Erythroblast (primary cell): ENCODE data around the gene TBRG4.

Experiments used
- DNase-seq, 2 experiments: peaks; one replicate each; lab custom pipeline; 2025; lab: John Stamatoyannopoulos, UW
- GATA1 ChIP-seq: IDR thresholded peaks from 2 replicates; pipeline ENCODE4 v1.6.1; 2011; ENCODE audit warnings: low read depth, mild to moderate bottlenecking, control low read depth, low read length, moderate library complexity
- POLR2A ChIP-seq: IDR thresholded peaks from 2 replicates; pipeline ENCODE4 v1.6.1; 2011; ENCODE audit warnings: mild to moderate bottlenecking, low read length

The TBRG4 gene

DNA sequence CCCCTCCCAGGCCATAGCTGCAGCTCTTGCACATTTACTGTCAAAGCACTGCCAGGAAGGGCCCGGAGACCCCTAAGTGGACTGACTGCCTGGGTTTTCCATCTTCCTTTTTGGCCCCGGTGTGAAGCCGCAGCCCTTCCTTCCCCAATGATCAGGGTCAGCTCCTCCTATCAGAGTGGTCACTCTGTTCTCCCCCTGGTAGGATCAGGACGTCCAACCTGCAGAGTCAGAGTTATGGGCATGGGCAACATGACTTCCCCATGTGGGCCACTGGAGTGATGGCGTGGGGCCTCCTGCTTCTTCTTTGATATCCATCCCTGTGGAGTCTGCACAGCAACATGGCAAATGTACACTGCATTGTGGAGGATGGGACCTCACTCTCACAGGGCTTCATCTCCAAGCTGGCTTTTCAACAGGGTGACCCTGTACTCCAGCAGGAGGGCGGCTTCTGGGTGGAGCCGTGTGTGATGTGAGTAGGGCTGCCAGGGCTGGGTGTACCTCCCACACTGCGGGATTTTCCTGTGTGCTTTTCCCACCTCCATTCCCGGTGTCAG is 39.7 kb upstream of the TBRG4 start:
- TF ChIP-seq GATA1 (no peak), POLR2A (no peak)

GRCh38 chr7:45150199-45150598 is 38.7 kb upstream of the TBRG4 start:
- no peak for TF ChIP-seq POLR2A
- TF ChIP-seq GATA1 = no peak
- no peak for DNase-seq

More for the DNA sequence above, 39.7 kb upstream of the TBRG4 start:
- no peak for DNase-seq

GRCh38 chr7:45149606-45150005 is 38.1 kb upstream of the TBRG4 start:
- TF ChIP-seq POLR2A = no peak
- TF ChIP-seq GATA1 = no peak

DNA sequence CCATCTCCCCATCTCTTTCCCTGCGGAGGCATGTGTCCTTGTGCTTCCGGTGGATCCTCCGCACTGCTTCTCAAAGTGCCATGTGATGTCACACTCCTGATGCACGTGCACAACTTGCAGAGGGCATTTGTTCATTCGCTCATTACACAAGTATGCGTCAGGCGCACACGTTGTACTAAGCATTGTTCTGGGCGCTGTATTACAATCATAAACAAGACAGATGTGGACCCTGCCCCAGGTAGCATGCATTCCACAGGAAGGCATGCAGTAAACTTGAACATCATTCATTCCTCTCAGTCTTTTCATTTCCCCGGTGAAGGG is 37.1 kb upstream of the TBRG4 start:
- TF ChIP-seq POLR2A = no peak
- TF ChIP-seq GATA1 = no peak
- no peak for DNase-seq

More at GRCh38 chr7:45149606-45150005, 38.1 kb upstream of the TBRG4 start:
- DNase-seq = no peak

DNA sequence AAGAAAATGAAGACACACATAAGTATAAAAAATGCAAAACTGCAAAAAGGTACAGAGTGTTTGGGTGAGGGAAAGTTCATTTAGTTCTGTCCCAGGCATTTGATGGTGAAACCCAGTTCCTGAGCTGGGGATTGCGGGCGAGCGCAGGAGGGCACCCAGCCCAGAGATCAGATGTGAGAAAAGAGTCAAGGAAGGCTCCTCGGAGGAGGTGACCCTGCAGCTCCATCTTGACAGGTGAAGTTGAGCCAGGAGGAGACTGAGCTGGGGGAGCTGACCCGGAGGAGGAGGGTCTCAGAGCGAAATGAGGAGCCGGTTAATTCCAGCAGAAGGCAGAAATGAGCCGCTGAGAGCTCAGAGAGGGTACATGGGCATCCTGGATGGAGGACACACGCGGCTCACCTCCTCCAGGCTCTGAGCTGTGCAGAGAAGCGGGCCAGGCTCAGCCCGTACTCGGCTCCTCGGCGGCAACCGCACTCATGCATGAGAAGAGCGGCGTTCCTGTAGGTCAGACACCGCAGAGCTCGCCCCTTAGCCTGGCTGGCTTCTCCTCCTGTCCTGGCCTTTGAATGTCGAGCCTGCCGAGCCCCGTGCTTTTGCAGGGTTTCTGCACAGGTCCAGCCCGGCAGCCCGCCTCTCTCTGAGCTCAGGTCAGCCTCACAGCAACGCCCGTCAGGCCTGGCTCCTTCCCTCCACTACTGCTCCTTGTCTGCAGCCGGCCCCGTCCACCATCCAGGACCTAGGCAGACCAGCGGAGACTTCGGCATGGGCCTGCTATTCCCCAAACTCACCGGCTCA is 36.6 kb upstream of the TBRG4 start:
- no peak for DNase-seq

GRCh38 chr7:45146531-45147379 is 35.3 kb upstream of the TBRG4 start:
- no peak for DNase-seq
- no peak for TF ChIP-seq POLR2A
- TF ChIP-seq GATA1 = no peak

More for the DNA sequence above, 36.6 kb upstream of the TBRG4 start:
- TF ChIP-seq POLR2A (no peak), GATA1 (no peak)

- no peak for DNase-seq
These were observed 34.4 kb upstream of the TBRG4 start for GRCh38 chr7:45145881-45146280.

GRCh38 chr7:45143616-45144015 is 32.1 kb upstream of the TBRG4 start:
- DNase-seq = no peak
- TF ChIP-seq GATA1 = no peak
- no peak for TF ChIP-seq POLR2A

More at GRCh38 chr7:45145881-45146280, 34.4 kb upstream of the TBRG4 start:
- TF ChIP-seq POLR2A (no peak), GATA1 (no peak)

GRCh38 chr7:45140827-45141226 is 29.3 kb upstream of the TBRG4 start:
- DNase-seq = no peak

DNA sequence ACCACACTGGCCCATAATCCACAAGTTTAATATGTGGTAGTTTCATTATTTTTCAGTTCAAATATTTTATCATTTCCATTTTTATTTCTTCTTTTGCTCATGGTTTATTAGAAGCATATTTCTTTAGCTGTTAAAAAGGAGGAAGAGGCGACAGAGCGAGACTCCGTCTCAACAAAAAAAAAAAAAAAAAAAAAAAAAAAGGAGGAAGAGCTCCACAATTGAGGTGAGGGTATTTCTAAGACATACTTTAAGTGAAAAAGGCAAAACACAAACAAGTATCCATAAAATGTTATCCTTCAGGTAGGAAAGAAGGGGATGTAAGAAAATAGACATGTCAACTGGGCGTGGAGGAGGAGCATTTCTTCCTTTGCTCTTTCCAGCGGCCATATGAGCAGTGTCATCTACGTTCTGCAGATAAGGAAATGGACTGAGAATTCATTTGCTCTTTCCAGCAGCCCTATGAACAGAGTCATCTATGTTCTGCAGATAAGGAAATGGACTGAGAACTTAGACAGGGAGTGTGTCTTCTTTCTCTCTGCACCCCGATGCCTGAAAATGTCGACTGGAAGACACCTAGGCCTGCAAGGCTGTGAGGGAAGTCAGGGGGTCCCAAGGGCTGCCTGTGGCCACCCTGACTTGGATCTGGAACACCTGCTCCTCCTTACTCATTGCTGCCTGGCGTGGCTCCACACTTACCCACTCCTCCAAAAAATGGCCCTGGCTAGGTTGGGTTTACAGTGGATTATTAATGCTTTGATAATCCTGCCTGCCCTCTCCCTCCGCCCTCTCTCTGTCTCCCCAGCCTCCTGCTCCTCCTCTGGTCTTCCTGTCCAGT is 27.2 kb upstream of the TBRG4 start:
- TF ChIP-seq GATA1 (no peak), POLR2A (peak; percentile 26)

More at GRCh38 chr7:45140827-45141226, 29.3 kb upstream of the TBRG4 start:
- TF ChIP-seq GATA1 (no peak), POLR2A (no peak)

DNA sequence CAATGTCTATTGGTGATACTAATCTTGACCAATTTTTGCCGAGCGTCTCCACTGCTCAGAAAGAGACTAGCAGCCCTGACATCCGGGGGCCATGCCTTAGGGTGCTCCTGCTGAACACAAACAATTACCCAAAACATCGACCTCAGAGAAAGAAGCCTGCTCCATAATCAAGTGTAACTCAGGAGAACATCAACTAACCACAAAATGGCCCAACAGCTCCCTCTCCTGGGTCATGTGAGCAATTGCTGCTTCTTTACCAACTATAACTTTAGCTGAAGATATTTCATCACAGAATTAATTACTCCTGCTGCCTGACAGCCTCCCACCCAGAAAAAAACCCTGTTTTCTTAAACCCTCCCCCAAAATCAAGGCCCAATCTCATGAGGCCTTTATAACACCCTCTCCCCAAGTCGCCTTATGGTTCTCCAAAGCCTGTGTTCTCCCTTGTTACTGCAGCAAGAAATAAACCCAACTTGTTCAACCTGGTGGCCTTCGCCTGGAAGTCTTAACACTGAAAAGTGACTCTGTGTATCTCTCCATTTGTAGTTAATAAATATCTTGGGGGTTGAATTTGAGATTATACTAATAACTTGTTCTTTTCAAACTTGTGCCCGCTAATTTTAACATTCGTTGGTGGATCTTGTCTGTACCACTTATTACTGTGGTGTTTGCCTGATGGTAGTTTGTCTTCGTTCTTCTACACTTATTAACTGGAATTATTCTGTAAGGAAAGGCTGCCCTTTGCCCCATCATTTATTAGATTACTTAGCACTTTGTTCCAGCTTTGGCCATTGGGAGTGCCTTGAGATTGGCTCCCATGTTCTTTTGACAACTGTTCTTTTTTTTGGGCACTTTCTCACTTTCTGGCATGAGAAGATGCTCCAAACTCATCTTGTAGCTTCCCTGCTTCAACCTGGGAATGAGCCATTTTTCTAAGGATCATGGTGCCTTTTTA is 24.9 kb upstream of the TBRG4 start:
- peak; percentile 79 to 89 for DNase-seq
- TF ChIP-seq POLR2A (no peak), GATA1 (no peak)

More for the DNA sequence above, 27.2 kb upstream of the TBRG4 start:
- DNase-seq = peak; percentile 74 to 78

GRCh38 chr7:45133877-45134276 is 22.4 kb upstream of the TBRG4 start:
- DNase-seq = no peak
- TF ChIP-seq GATA1 (no peak), POLR2A (no peak)

DNA sequence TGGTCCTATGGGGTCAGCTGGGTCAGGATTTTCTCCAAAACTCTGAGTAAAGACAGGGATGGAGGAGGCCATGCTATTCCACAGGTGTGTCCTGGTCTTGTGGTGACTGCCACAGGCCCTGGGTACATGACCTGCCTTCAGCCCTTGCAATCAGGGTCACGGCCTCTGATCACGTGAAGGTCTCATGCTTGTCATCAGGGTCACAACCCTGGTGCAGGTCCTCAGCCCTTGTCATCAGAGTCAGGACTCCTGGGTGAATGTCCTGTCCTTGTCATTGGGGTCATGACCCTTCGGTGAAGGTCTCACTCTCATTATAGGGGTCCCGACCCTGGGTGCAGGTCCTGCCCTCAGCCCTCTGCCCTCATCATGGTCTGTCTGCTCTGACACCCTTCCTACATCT is 21.9 kb upstream of the TBRG4 start:
- no peak for TF ChIP-seq GATA1
- TF ChIP-seq POLR2A = no peak
- no peak for DNase-seq
